ENCODE data around the gene HNRNPL. TPM values are rescaled to one million over a fixed set of nuclear protein-coding genes. Genes with fewer than 3 reads are reported as not detected.
A peak's percentile ranks its signal among the peaks of the same experiment; 100 is the strongest.
"Not testable (repeated sequence)": the region's sequence is repeated elsewhere in the genome, so short reads cannot be mapped to it uniquely, and the experiment has no call there.

The HNRNPL gene
- total RNA-seq, 2 donors from 2014 or later = 559 to 561 TPM

GRCh38 chr19:38836983-38837626 is 12.7 kb downstream of the HNRNPL start:
- Mint-ChIP-seq H3K27me3 (no peaks in the 10 kb centered on the region), H3K27ac (peak overlapping the region in 1 of 2 donors; percentile 27), H3K4me1 (ENCODE audit: low read depth in 2 of 2) (peaks cover 21 to 24% of the 10 kb centered on the region in 2 donors), H3K36me3 (peaks cover 6% of the 10 kb centered on the region), H3K9me3 (no peaks in the 10 kb centered on the region), H3K4me3 (no peak overlapping the region)
- DNase-seq (ENCODE audit: low spot score) = no peak
- no peak for ATAC-seq

GRCh38 chr19:38836159-38836982 is 13.4 kb downstream of the HNRNPL start:
- H3K27ac Mint-ChIP-seq = peak overlapping the region in 1 of 2 donors; percentile 27
- no peak overlapping the region for H3K4me3 Mint-ChIP-seq
- no peaks in the 10 kb centered on the region for H3K27me3 Mint-ChIP-seq
- H3K4me1 Mint-ChIP-seq (ENCODE audit: low read depth in 2 of 2) = peaks cover 21 to 24% of the 10 kb centered on the region in 2 donors
- ATAC-seq = no peak
- peaks cover 4% of the 10 kb centered on the region for H3K36me3 Mint-ChIP-seq
- no peak for DNase-seq (ENCODE audit: low spot score)
- H3K9me3 Mint-ChIP-seq = no peaks in the 10 kb centered on the region

DNA sequence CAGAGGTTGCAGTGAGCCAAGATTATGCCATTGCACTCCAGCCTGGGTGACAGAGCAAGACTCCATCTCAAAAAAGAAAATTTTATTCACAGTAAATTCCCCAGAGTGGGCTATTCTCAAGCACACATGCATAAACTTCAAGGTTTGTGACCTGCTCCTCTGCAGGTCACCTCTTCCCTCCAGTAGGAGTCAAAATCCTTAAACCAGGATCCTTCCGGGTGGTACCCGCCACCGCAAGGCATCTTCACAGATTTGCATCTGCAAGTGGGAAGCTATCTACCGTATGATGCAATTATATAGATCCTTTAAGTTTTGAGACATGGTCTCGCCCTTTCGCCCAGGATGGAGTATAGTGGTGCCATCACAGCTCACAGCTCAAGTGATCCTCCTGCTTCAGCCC is 15.2 kb downstream of the HNRNPL start:
- Mint-ChIP-seq H3K4me1 (ENCODE audit: low read depth in 2 of 2) (peaks cover 21% of the 10 kb centered on the region in 2 donors), H3K4me3 (no peak overlapping the region), H3K36me3 (peaks cover 4% of the 10 kb centered on the region), H3K9me3 (no peaks in the 10 kb centered on the region), H3K27me3 (no peaks in the 10 kb centered on the region), H3K27ac (no peak overlapping the region)
- no peak for ATAC-seq
- no peak for DNase-seq (ENCODE audit: low spot score)

- Mint-ChIP-seq H3K9me3 (no peaks in the 10 kb centered on the region), H3K36me3 (peaks cover 4% of the 10 kb centered on the region), H3K4me1 (ENCODE audit: low read depth in 2 of 2) (peaks cover 18 to 21% of the 10 kb centered on the region in 2 donors), H3K27me3 (no peaks in the 10 kb centered on the region), H3K27ac (no peak overlapping the region), H3K4me3 (no peak overlapping the region)
- DNase-seq (ENCODE audit: low spot score) = no peak
- ATAC-seq = no peak
Observed at GRCh38 chr19:38834104-38834490, 15.7 kb downstream of the HNRNPL start.

- Mint-ChIP-seq H3K4me1 (ENCODE audit: low read depth in 2 of 2) (peaks cover 14 to 18% of the 10 kb centered on the region in 2 donors), H3K27me3 (no peaks in the 10 kb centered on the region), H3K9me3 (no peaks in the 10 kb centered on the region), H3K27ac (peak overlapping the region; percentile 28 to 99), H3K36me3 (peaks cover 4% of the 10 kb centered on the region), H3K4me3 (no peak overlapping the region)
- ATAC-seq = no peak
- no peak for DNase-seq (ENCODE audit: low spot score)
Observed at GRCh38 chr19:38833092-38833425, 16.7 kb downstream of the HNRNPL start.

DNA sequence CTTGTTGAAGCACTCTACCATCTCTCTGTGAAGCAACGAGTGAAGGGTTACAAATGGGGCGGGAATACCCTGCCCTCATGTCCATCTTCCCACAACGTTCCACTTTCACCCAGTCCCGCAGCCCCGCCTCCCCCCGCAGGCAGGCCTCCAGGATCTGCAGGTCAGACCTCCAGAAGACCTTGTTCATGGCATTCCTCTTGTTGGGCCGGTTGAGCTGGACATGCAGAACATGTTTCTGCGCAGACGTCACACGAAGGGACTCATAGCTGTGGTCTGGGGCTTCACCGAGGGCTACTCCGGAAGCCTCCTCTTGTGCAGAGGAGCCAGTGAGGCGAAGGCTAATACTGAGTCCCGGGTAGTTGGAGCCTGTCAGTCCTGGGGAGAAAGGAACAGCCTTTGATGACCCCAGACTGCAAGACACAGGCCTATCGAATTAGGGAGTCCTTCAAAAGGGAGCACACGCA is 18.6 kb downstream of the HNRNPL start:
- Mint-ChIP-seq H3K4me3 (peak overlapping the region; percentile 85), H3K4me1 (ENCODE audit: low read depth in 2 of 2) (peaks cover 14 to 22% of the 10 kb centered on the region in 2 donors), H3K27me3 (no peaks in the 10 kb centered on the region), H3K36me3 (no peaks in the 10 kb centered on the region), H3K9me3 (no peaks in the 10 kb centered on the region), H3K27ac (peak overlapping the region; percentile 82 to 99)
- ATAC-seq = peak; percentile 81
- peak; percentile 83 for DNase-seq (ENCODE audit: low spot score)

- no peaks in the 10 kb centered on the region for H3K36me3 Mint-ChIP-seq
- H3K27ac Mint-ChIP-seq = peak overlapping the region; percentile 82 to 99
- ATAC-seq = no peak
Observed at GRCh38 chr19:38830039-38830733, 19.6 kb downstream of the HNRNPL start.

GRCh38 chr19:38829203-38829602 is 20.6 kb downstream of the HNRNPL start:
- H3K36me3 Mint-ChIP-seq; H3K27me3 Mint-ChIP-seq; DNase-seq (ENCODE audit: low spot score); H3K27ac Mint-ChIP-seq; H3K4me3 Mint-ChIP-seq; ATAC-seq; H3K9me3 Mint-ChIP-seq: not testable (repeated sequence)
- peaks cover 14 to 22% of the 10 kb centered on the region in 2 donors for H3K4me1 Mint-ChIP-seq (ENCODE audit: low read depth in 2 of 2)

More at GRCh38 chr19:38830039-38830733, 19.6 kb downstream of the HNRNPL start:
- Mint-ChIP-seq H3K4me3 (peak overlapping the region; percentile 85), H3K27me3 (no peaks in the 10 kb centered on the region), H3K4me1 (ENCODE audit: low read depth in 2 of 2) (peaks cover 14 to 22% of the 10 kb centered on the region in 2 donors), H3K9me3 (no peaks in the 10 kb centered on the region)
- no peak for DNase-seq (ENCODE audit: low spot score)

- peak overlapping the region in 1 of 2 donors; percentile 67 for H3K27ac Mint-ChIP-seq
- no peak overlapping the region for H3K4me3 Mint-ChIP-seq
- ATAC-seq = no peak
- no peaks in the 10 kb centered on the region for H3K27me3 Mint-ChIP-seq
- DNase-seq (ENCODE audit: low spot score) = no peak
- H3K9me3 Mint-ChIP-seq = no peaks in the 10 kb centered on the region
- peaks cover 5% of the 10 kb centered on the region for H3K36me3 Mint-ChIP-seq
- H3K4me1 Mint-ChIP-seq (ENCODE audit: low read depth in 2 of 2) = peaks cover 9 to 23% of the 10 kb centered on the region in 2 donors
Observed at GRCh38 chr19:38826856-38827551, 22.8 kb downstream of the HNRNPL start.

GRCh38 chr19:38825936-38826335 is 23.9 kb downstream of the HNRNPL start:
- not testable (repeated sequence) for H3K27me3 Mint-ChIP-seq; DNase-seq (ENCODE audit: low spot score); H3K36me3 Mint-ChIP-seq; H3K4me3 Mint-ChIP-seq; ATAC-seq; H3K27ac Mint-ChIP-seq; H3K9me3 Mint-ChIP-seq
- peaks cover under 1 to 17% of the 10 kb centered on the region in 2 donors for H3K4me1 Mint-ChIP-seq (ENCODE audit: low read depth in 2 of 2)

DNA sequence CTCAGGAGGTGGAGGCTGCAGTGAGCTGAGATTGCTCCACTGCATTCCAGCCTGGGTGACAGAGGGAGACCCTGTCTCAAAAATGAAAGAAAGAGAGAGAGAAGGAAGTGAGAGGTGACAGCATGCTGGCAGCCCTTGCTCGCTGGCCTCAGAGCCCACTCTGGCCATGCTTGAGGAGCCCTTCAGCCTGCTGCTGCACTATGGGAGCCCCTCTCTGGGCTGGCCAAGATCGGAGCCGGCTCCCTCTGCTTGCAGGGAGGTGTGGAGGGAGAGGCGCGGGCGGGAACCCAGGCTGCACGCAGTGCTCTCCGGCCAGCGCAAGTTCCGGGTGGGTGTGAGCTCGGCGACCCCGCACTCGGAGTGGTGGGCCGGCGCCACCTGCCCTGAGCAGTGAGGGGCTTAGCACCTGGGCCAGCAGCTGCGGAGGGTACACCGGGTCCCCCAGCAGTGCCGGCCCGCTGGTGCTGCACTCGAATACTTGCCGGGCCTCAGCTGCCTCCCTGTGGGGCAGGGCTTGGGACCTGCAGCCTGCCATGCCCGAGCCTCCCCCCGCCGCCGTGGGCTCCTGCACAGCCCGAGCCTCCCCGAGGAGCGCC is 28.5 kb downstream of the HNRNPL start:
- not testable (repeated sequence) for H3K4me3 Mint-ChIP-seq; H3K27me3 Mint-ChIP-seq; DNase-seq (ENCODE audit: low spot score); H3K27ac Mint-ChIP-seq; H3K9me3 Mint-ChIP-seq; H3K36me3 Mint-ChIP-seq; ATAC-seq
- peaks cover 0 to 15% of the 10 kb centered on the region in 2 donors for H3K4me1 Mint-ChIP-seq (ENCODE audit: low read depth in 2 of 2)

DNA sequence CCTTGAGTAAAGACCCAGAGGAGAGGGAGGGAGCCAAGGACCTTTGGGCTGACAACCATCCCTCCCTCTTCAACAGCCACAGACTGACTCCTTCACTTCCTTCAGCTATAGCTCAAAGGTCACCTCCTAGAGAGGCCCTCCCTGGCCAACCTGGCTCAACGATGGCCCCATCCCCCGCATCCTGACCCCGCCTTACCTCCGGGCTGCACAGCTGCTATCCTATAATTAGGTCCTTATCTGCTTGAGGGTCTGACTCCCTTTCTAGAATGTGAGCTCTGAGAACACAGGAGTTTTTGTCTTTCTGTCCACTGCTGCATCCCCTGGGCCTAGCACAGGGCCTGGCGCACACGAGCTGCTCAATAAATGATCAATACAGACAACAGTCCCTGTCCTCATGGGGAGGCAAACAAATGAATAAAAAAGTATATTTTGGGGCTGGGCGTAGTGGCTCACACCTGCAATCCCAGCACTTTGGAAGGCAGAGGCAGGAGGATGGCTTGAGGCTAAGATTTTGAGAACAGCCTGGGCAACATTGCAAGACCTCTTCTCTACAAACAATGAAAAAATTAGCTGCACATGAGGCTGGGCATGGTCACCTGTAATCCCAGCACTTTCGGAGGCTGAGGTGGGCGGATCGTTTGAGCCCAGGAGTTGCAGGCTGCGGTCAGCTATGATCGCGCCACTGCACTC is 30.4 kb downstream of the HNRNPL start:
- Mint-ChIP-seq H3K36me3 (peaks cover 5% of the 10 kb centered on the region), H3K4me1 (ENCODE audit: low read depth in 2 of 2) (peaks cover 0 to 15% of the 10 kb centered on the region in 2 donors), H3K9me3 (no peaks in the 10 kb centered on the region), H3K27ac (no peak overlapping the region), H3K4me3 (no peak overlapping the region), H3K27me3 (no peaks in the 10 kb centered on the region)
- DNase-seq (ENCODE audit: low spot score) = no peak
- ATAC-seq = no peak
